ENCODE data around the gene PDCD4. TPM values are rescaled to one million over a fixed set of nuclear protein-coding genes. Genes with fewer than 3 reads are reported as not detected.

Gene PDCD4
- total RNA-seq, 1 donor, result 52.9 TPM

DNA sequence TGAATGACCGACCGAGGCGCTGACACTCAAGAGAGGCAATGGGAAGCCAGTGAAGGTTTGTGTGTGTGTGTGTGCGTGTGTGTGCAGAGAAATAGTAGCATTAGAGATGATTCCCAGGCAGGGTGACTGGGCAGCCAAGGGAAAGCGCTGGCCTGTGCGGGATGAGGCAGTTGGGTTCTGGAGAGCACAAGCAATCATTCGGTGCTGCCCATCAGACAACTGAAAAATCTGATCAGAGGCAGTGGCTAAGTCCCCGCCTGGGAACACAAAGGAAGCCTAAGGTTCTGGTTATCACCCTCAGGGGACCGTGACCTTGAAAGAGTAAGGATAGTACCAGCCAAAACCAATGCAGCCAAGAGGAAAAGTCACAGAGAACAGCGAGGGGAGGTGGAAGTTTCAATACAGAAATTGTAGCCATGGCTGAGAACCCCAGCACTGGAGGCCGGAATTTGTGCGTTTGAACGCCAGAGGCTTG lies 868 bp upstream of the PDCD4 start:
- peak overlapping the region; percentile 55 for H3K4me3 ChIP-seq (ENCODE audit: low read depth, low read length)
- TF ChIP-seq, protein P1, sequence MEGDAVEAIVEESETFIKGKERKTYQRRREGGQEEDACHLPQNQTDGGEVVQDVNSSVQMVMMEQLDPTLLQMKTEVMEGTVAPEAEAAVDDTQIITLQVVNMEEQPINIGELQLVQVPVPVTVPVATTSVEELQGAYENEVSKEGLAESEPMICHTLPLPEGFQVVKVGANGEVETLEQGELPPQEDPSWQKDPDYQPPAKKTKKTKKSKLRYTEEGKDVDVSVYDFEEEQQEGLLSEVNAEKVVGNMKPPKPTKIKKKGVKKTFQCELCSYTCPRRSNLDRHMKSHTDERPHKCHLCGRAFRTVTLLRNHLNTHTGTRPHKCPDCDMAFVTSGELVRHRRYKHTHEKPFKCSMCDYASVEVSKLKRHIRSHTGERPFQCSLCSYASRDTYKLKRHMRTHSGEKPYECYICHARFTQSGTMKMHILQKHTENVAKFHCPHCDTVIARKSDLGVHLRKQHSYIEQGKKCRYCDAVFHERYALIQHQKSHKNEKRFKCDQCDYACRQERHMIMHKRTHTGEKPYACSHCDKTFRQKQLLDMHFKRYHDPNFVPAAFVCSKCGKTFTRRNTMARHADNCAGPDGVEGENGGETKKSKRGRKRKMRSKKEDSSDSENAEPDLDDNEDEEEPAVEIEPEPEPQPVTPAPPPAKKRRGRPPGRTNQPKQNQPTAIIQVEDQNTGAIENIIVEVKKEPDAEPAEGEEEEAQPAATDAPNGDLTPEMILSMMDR (IDR thresholded peaks at IDR 0.05; ENCODE audit: insufficient read depth, low read length), result no peak
- peak; percentile 29 for DNase-seq (ENCODE audit: low read depth)

DNA sequence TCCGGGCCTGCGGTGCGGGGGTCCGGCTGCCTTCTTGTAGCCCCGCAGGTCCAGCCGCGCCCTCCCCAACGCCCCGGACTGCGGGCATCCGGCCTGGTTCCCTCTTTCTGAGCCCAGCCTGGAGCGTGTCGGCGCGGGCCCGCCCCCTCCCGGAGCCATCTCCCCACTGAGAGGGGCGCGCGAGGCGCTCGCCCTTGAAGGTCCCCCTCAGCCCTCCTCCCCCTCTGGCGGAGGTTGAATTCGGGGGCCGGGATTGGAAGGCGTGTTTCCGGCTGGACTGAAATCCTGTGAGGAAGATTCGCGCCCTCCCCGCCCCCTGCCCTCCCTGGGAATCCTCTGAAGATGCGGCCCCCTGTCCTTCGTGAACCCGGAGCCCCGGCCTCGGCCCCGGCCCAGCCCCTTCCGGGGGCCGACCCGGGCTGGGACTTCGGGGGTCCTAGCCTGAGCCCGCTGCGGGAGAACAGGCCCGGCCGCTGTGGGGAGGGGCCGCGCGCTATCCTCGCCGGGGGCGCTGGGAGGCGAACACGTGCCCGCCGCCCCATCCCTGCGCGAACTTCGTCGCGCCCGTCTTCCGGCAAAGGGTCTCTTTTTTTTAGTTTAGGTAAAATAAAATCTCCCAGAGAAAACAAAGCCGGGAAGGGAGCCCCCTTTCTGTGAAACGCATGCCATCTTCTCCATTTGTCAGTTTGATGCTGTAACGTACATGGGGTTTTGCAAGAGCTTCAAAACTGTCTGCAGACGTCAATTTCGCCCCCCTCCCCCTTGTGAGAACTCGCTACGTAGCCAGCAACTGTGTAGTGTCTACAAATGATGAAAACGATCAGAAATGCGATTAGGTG lies 636 bp downstream of the PDCD4 start:
- DNase-seq (ENCODE audit: low read depth), result peak; percentile 79
- H3K4me3 ChIP-seq (ENCODE audit: low read depth, low read length), result peak overlapping the region; percentile 76
- TF ChIP-seq, protein P1 (IDR thresholded peaks at IDR 0.05; ENCODE audit: insufficient read depth, low read length), result peak; percentile 45

DNA sequence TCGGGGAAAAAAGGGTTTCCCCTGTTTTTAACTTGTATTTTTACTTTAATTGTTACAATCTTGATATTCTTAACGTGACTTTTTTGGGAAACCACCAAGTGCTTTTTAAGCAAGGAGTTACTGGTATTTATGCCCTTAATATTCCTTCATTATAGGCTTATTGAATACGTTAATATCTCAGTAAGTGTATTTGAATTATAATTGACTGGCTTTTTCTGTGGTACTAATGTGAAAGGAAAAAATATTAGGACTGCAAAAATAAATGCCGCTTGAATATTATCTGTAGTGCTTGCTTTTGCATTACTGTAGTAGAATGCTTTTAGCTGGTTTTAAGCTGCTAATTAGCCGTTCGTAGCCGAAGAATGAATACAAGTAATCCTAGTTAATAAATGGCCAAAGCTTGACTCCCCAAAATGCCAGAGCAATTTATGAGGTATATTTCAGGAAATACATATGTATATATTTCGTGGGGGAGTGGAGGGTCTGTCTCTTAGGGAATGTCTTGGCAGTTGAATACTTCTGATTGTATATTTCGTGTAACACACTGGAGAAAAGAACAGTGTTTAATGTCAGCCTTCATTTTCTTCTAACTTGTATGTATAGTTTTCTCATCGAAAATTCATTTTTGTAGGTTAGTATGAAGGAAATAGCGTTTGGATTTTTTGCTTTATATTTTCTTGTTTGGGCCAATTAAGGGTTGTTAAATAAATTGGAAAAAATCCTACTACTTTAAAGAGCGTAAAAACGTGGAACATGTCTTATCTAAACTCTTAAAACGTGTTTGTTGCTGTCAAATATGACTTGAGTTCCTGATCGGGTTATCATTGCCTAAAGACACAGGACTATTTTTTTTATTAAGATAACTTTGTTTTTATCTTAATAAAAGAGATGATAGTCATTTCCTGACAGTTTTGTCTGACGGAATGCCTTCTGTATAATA lies 1.5 kb downstream of the PDCD4 start:
- no peak for DNase-seq (ENCODE audit: low read depth)
- TF ChIP-seq, protein P1 (IDR thresholded peaks at IDR 0.05; ENCODE audit: insufficient read depth, low read length), result no peak
- H3K4me3 ChIP-seq (ENCODE audit: low read depth, low read length), result peak overlapping the region; percentile 76

DNA sequence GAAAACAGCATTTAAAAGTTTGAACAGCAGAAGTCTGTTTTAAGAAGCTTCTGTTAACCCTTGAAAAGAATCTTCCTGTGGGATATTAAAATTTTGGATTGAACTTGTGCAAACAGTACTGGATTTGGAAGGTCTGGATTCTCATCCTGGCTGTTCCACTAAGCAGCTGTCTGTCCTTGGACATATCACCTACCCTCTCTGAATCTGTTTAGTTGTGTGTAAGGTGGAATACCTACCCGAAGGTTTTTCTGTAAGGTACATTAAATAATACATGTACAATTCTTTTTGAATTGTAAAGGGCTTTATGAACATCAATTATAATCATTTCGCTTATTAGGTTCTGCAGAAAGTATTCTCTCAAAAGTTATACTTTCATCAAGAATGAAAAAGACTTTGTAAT lies 2.2 kb downstream of the PDCD4 start:
- TF ChIP-seq, protein P1 (IDR thresholded peaks at IDR 0.05; ENCODE audit: insufficient read depth, low read length), result no peak
- no peak for DNase-seq (ENCODE audit: low read depth)
- peak overlapping the region; percentile 76 for H3K4me3 ChIP-seq (ENCODE audit: low read depth, low read length)

DNA sequence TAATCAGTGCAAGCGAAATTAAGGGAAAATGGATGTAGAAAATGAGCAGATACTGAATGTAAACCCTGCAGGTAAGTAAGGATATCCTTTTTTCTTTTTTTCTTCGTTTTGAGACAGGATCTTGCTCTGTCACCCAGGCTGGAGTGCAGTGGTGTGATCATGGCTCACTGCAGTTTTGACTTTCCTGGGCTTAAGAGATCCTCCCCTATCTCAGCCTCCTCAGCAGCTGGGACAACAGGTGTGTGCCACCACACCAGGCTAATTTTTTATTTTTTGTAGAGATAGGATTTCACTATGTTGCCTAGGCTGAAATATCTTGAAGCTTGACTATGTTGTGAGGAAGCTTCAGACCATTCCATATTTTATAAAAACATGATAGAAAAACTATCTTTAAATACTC lies 4.3 kb downstream of the PDCD4 start:
- DNase-seq (ENCODE audit: low read depth), result no peak
- H3K4me3 ChIP-seq (ENCODE audit: low read depth, low read length), result no peak overlapping the region
- TF ChIP-seq, protein P1 (IDR thresholded peaks at IDR 0.05; ENCODE audit: insufficient read depth, low read length), result no peak

DNA sequence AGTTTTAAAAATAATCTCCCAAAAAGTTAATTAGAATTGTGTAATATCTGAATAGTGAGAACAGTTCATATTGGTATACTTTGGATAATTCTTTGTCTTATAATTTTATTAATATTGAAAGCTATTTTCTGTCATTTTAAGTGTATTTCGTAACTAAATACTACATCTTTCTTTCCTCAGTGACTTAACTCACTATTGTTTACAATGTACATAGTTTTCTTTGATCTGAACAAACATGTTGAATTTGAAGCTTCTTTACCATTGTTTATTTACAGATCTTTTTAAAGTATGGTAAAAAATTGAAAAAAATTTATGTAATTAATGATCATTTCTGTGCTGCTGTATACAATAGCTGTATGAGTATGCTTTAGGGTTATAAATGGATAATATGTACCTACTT lies 5.1 kb downstream of the PDCD4 start:
- TF ChIP-seq, protein P1 (IDR thresholded peaks at IDR 0.05; ENCODE audit: insufficient read depth, low read length), result no peak

More for the DNA sequence above, 5.1 kb downstream of the PDCD4 start:
- no peak overlapping the region for H3K4me3 ChIP-seq (ENCODE audit: low read depth, low read length)
- no peak for DNase-seq (ENCODE audit: low read depth)

Data from fibroblast of the aortic adventitia (primary cell).